Caco-2 (cell line): ENCODE results near the gene LRRC56. TPM values are rescaled to one million over a fixed set of nuclear protein-coding genes. Genes with fewer than 3 reads are reported as not detected.

ENCODE experiments used
- BruUV-seq: library from RNA; stranded (reverse); fragments of 400-500 nt; replicated peaks from 2 replicates; lab custom pipeline; 2021; lab: Mats Ljungman, UMichigan
- CTCF ChIA-PET: fragments of 300-600 bp; sonication (Branson Sonifier 250); formaldehyde crosslinking; loops from one replicate; lab custom pipeline; 2022; ENCODE audit warnings: antibody characterized with exemption; lab: Charles Lee
- POLR2A ChIA-PET: fragments of 300-600 bp; sonication (Branson Sonifier 250); formaldehyde crosslinking; loops from one replicate; lab custom pipeline; 2022; ENCODE audit warnings: antibody characterized with exemption; lab: Charles Lee
- DNase-seq, 2 experiments: peaks; one replicate each; pipeline versions ENCODE4 v3.0.0 to v3.0.0-alpha.2; 2020 to 2022
- H3K27me3 ChIP-seq: replicated peaks from 2 replicates; pipeline ENCODE4 v1.6.0; 2011; ENCODE audit warnings: low read length; ENCODE audit not compliant: control insufficient read depth, insufficient read depth
- H3K36me3 ChIP-seq: 2 replicates; pipeline ENCODE4 v1.5.1; 2011; ENCODE audit warnings: low read length; ENCODE audit not compliant: control insufficient read depth, insufficient read depth
- H3K4me1 ChIP-seq: fragments of 250-450 bp; sonication (Bioruptor Pico); 2 replicates; pipeline ENCODE4 v1.5.1; 2020; ENCODE audit warnings: mild to moderate bottlenecking
- H3K4me3 ChIP-seq: 2 replicates; pipeline ENCODE4 v1.5.1; 2011; ENCODE audit warnings: low read depth, mild to moderate bottlenecking, control low read depth, low read length
- H3K9me3 ChIP-seq: fragments of 250-450 bp; sonication (Bioruptor Pico); 2 replicates; pipeline ENCODE4 v1.5.1; 2020; ENCODE audit warnings: mild to moderate bottlenecking, moderate library complexity
- H3K27ac Mint-ChIP-seq: one replicate; pipeline ENCODE4 v1.8.0; 2022; ENCODE audit warnings: mixed read lengths; ENCODE audit not compliant: unreplicated experiment
- H3K27me3 Mint-ChIP-seq: one replicate; pipeline ENCODE4 v1.8.0; 2022; ENCODE audit warnings: mixed read lengths; ENCODE audit not compliant: insufficient read depth, unreplicated experiment
- H3K36me3 Mint-ChIP-seq: one replicate; pipeline ENCODE4 v1.8.0; 2022; ENCODE audit warnings: mild to moderate bottlenecking, mixed read lengths; ENCODE audit not compliant: insufficient read depth, unreplicated experiment
- H3K4me1 Mint-ChIP-seq: one replicate; pipeline ENCODE4 v1.8.0; 2022; ENCODE audit warnings: low read depth, mixed read lengths; ENCODE audit not compliant: unreplicated experiment
- H3K4me3 Mint-ChIP-seq: one replicate; pipeline ENCODE4 v1.8.0; 2022; ENCODE audit warnings: mild to moderate bottlenecking, moderate library complexity, mixed read lengths; ENCODE audit not compliant: unreplicated experiment
- H3K9me3 Mint-ChIP-seq: one replicate; pipeline ENCODE4 v1.8.0; 2022; ENCODE audit warnings: mixed read lengths; ENCODE audit not compliant: unreplicated experiment
- intact Hi-C: fragments of 100-400 bp; cut with micrococcal nuclease; formaldehyde crosslinking; loops from one replicate; pipeline ENCODE4 v1.10.0; 2022; ENCODE audit not compliant: unreplicated experiment
- total RNA-seq: library from RNA; stranded (reverse); gene quantifications from 2 replicates; pipeline ENCODE4 v1.2.3, GENCODE V29; 2022
- TF ChIP-seq, protein P1 (sequence below), 2 experiments: fragments of 200-600 bp in 1 of 2; IDR thresholded peaks; 1 replicate in 1 of 2; 2 replicates in 1 of 2; pipeline versions ENCODE4 v1.5.1 to v1.8.0; 2011 to 2022; ENCODE audit warnings: antibody characterized with exemption in 1 of 2, control low read depth in 1 of 2, inconsistent platforms in 1 of 2, low read depth in 1 of 2, low read length in 1 of 2, mild to moderate bottlenecking in 1 of 2, moderate library complexity in 1 of 2; ENCODE audit not compliant: insufficient read depth in 1 of 2, severe bottlenecking in 1 of 2, unreplicated experiment in 1 of 2

LRRC56 gene
- total RNA-seq, 1 experiment from 2014 or later, result 4.4 TPM

DNA sequence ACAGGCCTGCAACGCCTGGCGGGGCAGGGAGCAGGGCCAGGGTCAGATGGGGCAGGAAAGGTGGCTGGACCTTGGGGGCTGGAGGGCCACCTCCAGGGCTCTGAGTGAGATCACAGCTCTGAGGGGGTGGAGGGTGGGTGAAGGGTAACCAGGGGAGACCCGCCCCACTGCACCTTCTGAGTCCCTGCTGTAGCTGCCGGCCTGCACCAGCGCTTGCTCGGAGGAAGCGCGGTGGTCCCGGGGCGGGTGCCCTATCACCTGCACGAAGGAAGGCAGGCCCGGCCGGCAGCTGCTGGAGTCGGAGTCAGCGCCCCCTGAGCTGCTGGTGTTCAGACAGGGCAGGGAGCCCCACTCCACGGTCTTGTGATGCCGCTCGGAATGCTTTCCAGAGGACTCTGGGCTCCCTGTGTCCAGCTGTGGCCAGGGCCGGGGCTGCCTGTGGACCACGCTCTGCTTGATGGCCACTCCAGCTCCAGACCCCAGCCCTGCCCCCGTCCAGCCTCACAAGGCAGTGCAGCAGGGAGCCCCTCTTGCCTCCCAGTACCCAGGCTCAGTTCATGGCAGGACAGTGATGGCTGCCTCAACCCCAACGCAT, 19.4 kb downstream of the LRRC56 start:
- Mint-ChIP-seq H3K27ac (no peak overlapping the region), H3K27me3 (no peaks in the 10 kb centered on the region), H3K36me3 (peaks cover 26% of the 10 kb centered on the region), H3K4me3 (no peak overlapping the region), H3K4me1 (peaks cover 14% of the 10 kb centered on the region), H3K9me3 (no peaks in the 10 kb centered on the region)
- TF ChIP-seq, protein P1, sequence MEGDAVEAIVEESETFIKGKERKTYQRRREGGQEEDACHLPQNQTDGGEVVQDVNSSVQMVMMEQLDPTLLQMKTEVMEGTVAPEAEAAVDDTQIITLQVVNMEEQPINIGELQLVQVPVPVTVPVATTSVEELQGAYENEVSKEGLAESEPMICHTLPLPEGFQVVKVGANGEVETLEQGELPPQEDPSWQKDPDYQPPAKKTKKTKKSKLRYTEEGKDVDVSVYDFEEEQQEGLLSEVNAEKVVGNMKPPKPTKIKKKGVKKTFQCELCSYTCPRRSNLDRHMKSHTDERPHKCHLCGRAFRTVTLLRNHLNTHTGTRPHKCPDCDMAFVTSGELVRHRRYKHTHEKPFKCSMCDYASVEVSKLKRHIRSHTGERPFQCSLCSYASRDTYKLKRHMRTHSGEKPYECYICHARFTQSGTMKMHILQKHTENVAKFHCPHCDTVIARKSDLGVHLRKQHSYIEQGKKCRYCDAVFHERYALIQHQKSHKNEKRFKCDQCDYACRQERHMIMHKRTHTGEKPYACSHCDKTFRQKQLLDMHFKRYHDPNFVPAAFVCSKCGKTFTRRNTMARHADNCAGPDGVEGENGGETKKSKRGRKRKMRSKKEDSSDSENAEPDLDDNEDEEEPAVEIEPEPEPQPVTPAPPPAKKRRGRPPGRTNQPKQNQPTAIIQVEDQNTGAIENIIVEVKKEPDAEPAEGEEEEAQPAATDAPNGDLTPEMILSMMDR (IDR thresholded peaks at IDR 0.05; ENCODE audit: insufficient read depth in 1 of 2, low read depth in 1 of 2, low read length in 1 of 2, severe bottlenecking in 1 of 2, unreplicated experiment in 1 of 2), result no peak
- POLR2A ChIA-PET, result no interaction called here
- CTCF ChIA-PET, result no interaction called here
- BruUV-seq, result no TSS peak
- Histone ChIP-seq H3K4me1 (peaks cover 28% of the 10 kb centered on the region), H3K27me3 (no peaks in the 10 kb centered on the region), H3K36me3 (no peaks in the 10 kb centered on the region), H3K9me3 (no peaks in the 10 kb centered on the region), H3K4me3 (no peak overlapping the region)
- no peak for DNase-seq
- intact Hi-C loops, result loop anchor here (10.0 kb wide), 1 partner anchor 168 kb away; no protein-coding TSS in a partner anchor

DNA sequence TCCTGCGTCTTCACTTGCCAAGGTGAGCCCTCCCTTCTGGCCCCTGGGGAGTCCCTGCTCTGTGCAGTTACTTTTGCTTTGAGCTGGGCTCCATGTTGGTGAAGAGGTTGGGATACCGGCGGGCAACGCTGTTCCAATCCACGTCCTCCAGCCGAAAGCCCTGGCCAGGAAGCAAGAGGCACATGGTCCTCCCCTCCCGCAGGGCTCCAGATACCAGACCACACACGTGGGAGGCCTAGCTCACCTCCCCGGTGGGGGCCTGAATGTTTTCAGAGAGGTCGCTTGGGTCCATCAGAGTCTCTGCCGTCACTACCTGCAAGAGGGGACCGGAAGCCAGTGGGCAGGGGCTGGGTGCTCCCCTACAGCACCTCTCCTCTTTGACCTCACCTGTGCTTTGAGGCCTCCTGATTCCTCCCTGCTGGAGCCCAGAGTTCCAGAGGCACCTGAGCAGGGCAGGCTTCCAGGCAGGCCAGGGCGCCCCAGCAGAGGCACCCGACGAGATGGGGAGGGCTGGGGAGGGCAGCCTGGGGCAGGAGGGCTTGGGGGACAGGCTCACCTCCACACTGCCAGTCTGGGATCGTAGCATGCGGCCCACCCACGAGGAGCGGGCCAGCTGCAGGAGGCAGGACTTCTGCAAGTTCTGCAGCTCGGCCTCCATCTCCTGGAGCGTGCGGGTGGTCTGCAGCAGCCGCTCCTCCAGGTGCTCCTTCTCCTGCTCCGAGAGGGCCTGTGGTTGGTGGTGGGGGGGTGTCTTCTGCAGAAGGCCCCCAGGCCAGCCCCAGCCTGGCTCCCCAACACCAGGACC, 20.2 kb downstream of the LRRC56 start:
- POLR2A ChIA-PET, result no interaction called here
- intact Hi-C loops, result loop anchor here (10.0 kb wide), 1 partner anchor 167 kb away; no protein-coding TSS in a partner anchor
- H3K4me1 Mint-ChIP-seq, result peaks cover 14% of the 10 kb centered on the region
- peaks cover 29% of the 10 kb centered on the region for H3K36me3 Mint-ChIP-seq
- H3K27me3 Mint-ChIP-seq, result no peaks in the 10 kb centered on the region
- no peak overlapping the region for H3K4me3 ChIP-seq
- no peak overlapping the region for H3K27ac Mint-ChIP-seq
- H3K9me3 Mint-ChIP-seq, result no peaks in the 10 kb centered on the region
- peaks cover 35% of the 10 kb centered on the region for H3K4me1 ChIP-seq
- H3K36me3 ChIP-seq, result peaks cover 3% of the 10 kb centered on the region
- H3K4me3 Mint-ChIP-seq, result no peak overlapping the region
- CTCF ChIA-PET, result no interaction called here
- no peaks in the 10 kb centered on the region for H3K27me3 ChIP-seq
- no TSS peak for BruUV-seq
- TF ChIP-seq, protein P1 (IDR thresholded peaks at IDR 0.05; ENCODE audit: insufficient read depth in 1 of 2, low read depth in 1 of 2, low read length in 1 of 2, severe bottlenecking in 1 of 2, unreplicated experiment in 1 of 2), result no peak
- no peak for DNase-seq
- no peaks in the 10 kb centered on the region for H3K9me3 ChIP-seq

DNA sequence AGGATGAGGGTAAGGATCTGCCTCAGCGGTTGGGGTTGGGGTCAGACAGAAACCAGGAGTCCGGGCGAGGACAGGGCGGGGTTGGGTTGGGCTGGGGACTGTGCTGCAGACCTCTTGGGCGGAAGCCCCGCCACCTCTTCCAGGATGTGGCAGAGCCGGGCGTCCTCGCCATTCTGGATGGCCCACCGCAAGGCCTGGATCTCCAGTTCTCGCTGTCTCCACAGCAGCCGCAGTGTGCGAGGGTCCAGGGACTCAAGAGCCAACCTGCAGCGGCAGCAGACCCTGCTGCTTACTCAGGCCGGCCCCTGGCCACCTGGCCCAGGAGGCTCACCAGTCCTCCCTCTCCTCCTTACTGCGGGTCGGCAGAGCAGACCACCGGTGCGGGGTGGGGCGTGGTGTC, 21.2 kb downstream of the LRRC56 start:
- POLR2A ChIA-PET, result no interaction called here
- Mint-ChIP-seq H3K4me1 (peaks cover 14% of the 10 kb centered on the region), H3K4me3 (no peak overlapping the region), H3K27ac (peak overlapping the region; percentile 78), H3K36me3 (peaks cover 36% of the 10 kb centered on the region), H3K27me3 (no peaks in the 10 kb centered on the region), H3K9me3 (no peaks in the 10 kb centered on the region)
- no peaks in the 10 kb centered on the region for H3K9me3 ChIP-seq
- H3K36me3 ChIP-seq, result peaks cover 7% of the 10 kb centered on the region
- intact Hi-C loops, result loop anchor here (10.0 kb wide), 1 partner anchor 166 kb away; no protein-coding TSS in a partner anchor
- H3K4me1 ChIP-seq, result peaks cover 37% of the 10 kb centered on the region
- DNase-seq, result no peak
- no peaks in the 10 kb centered on the region for H3K27me3 ChIP-seq
- TF ChIP-seq, protein P1 (IDR thresholded peaks at IDR 0.05; ENCODE audit: insufficient read depth in 1 of 2, low read depth in 1 of 2, low read length in 1 of 2, severe bottlenecking in 1 of 2, unreplicated experiment in 1 of 2), result no peak
- CTCF ChIA-PET, result no interaction called here
- no TSS peak for BruUV-seq
- no peak overlapping the region for H3K4me3 ChIP-seq
